ENCODE results near the gene TWF2.
A peak's percentile ranks its signal among the peaks of the same experiment; 100 is the strongest.

The TWF2 gene

DNA sequence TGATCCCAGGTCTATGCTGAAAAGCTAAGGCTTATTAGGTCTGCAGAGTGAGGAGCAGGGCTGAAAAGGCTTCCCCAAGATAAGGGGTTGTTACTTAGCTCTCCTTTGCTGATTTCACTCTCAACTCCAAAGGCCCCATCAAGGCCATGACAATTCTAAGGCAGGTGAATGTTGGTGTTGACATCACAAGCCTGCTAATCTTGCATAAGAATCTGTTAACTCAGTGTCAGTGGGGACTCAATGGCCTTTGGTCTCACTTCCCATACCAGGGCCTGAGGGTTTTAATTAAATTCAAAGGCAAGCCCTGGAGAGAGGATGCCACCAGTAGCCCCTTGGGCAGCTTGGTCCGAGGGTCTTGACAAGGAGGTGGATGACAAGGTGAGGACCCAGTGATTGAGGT is 50.4 kb downstream of the TWF2 start:
- no peak overlapping the region for H3K27ac ChIP-seq
- no peak for DNase-seq (ENCODE audit: low read depth, low spot score)

DNA sequence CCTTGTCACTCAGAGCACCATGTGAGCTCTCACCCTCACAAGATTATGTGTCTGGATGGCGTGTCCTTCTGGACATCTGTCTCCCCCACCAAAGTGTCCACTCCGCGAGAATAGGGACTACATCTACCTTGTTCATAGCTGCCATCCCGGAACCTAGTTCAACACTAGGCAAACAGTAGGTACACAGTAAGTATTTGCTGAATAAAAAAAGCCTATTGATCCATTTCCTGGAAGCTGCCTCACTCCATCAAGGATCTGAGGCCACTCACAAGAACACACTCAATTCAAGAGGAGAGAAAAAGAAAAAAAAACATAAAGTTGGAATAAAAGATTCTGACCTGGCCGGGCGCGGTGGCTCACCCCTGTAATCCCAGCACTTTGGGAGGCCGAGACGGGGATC is 52.2 kb downstream of the TWF2 start:
- DNase-seq (ENCODE audit: low read depth, low spot score) = no peak
- no peak overlapping the region for H3K27ac ChIP-seq

DNA sequence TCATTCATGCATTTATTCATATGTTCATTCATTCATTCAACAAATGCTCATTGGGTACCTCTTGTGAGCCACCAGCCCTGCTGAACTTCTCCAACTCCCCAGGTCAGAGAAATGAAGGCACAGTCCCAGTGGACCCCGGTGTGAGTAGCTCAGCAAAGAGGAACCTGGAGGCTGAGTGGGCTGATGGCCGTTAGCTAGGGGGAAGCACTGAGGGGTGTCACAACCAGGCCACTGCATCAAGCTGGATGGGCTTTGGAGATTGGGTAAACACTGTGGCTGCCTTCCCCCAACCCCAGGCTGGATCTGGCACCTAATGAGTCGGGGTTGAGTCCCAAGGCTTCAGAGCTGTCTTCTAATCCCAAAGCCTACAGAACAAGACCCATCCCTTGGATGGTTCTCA is 53.1 kb downstream of the TWF2 start:
- no peak overlapping the region for H3K27ac ChIP-seq
- DNase-seq (ENCODE audit: low read depth, low spot score) = no peak

DNA sequence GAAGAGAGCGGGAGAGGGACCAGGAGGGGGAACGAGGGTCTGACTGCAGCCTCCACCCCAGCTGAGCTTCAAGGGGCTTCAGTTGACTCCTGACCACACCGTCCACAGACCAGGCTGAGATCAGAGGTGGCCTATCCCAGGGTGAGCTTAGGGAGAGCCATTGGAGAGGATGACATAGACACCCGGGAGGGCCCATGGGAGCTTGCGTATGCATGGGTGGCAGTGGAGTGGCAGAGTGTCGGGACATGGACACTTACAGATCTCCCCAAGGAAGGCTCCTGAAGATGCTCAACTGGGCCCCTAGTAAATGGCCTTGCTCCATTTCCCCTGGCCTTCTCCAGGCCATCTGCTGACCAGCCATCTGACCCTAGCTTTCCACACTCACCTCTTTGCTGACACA is 53.6 kb downstream of the TWF2 start:
- no peak overlapping the region for H3K27ac ChIP-seq

DNA sequence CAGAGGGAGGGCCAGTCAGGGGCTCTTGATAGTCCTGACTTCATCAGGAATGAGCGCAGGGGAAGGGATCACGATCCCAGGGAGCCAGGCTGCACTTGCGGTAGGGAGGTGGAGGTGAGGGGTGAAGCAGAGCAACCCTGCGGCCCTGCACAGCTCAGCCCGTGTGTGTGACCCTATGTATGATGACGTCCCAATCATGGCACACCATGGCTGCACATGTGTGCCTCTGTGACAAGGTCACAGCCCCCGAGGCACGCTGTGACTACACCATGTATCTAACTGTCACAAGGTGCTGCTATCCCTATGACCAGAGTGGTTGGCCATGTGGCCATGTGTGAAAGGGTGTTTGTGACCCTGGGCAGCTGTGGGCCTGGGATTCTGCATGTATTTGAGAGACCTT is 54.3 kb downstream of the TWF2 start:
- H3K27ac ChIP-seq = no peak overlapping the region
- DNase-seq (ENCODE audit: low read depth, low spot score) = no peak

More for the DNA sequence above, 53.6 kb downstream of the TWF2 start:
- no peak for DNase-seq (ENCODE audit: low read depth, low spot score)

DNA sequence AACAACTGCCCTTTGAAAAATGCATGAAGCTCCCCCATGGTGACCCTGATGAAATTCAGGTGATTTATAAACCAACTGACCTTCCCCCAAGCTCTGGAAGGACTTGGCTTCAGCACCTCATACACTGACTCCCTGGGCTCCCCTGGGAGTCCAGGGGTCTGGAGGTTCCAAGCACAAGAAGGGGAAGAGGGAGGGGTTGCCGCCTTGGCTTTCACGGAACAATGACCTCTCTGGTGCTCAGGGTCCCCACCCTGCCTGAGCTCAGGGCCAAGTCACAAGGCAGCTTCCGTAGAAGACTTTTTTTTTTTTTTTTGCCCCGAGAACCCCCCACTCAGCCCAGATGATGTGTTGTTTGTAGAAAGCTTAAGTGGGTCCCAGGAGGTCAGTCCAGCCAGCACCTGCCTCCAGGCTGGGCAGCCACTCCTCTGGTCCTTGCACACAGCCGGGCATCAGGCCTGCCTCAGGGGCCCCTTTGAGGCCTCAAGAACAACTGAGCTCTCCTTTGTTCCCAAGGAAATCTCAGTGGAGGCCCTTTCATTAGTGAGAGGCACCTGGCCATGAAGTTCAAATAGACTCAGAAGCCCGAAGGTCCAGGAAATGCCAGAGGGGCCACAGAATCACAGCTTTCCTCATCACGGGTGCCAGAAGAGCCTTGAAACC is 55.0 kb downstream of the TWF2 start:
- H3K27ac ChIP-seq = no peak overlapping the region
- no peak for DNase-seq (ENCODE audit: low read depth, low spot score)

DNA sequence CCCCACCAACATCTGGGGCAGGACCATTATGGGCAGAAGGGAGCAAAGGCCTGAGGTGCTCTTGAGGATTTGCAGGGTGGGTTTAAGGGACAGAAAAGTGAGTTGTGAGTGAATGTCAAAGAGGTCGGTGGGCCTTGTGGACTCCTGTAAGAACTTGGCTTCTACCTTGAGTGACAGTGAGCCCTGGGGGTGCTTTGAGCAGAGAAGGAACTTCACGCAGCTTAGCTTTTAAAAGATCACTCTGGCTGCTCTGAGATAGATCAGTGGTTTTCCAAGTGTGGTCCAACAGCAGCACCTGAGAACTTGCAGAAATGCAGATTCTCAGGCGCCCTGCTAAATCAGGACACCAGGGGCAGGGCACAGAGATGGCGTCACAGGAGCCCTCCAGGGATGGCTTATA is 56.3 kb downstream of the TWF2 start:
- DNase-seq (ENCODE audit: low read depth, low spot score) = no peak
- H3K27ac ChIP-seq = no peak overlapping the region

DNA sequence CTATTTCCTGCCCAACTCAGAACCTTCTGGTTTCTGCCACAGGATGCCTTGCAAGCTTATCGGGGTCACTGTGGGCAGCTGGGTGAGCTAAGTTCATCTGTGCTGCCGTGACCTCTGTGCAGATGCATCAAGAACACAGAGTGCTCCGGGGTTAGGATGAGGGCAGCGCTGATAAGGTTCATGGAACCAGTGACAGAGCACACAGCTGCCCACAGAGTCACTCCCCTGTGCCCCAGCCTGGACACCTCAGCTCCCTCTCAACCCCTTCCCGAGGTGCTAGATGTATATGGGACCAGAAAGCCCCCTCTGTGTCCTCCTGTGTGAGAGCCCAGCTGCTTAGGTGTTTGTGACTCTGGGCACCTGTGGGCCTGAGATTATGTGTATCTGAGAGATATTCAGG is 56.8 kb downstream of the TWF2 start:
- no peak overlapping the region for H3K27ac ChIP-seq
- no peak for DNase-seq (ENCODE audit: low read depth, low spot score)

DNA sequence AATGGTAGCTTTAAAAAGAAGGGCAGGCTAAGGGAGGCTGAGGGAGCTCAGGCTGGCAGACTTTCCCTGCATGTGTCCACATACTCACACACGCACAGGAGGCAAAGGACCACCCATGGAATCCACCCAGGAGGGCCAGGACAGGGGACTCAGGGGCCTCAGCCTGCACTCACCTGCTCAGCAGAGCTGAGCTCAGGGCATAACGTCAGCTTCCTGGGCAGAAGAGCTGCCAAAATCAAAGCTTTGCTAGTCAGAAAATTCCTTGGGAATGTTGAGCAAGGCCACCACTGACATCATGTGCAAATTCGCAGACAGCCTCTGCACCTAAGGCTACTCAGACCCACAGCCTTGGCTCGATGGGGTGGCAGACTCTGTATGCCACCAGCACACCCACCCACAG is 57.4 kb downstream of the TWF2 start:
- DNase-seq (ENCODE audit: low read depth, low spot score) = no peak
- peak overlapping the region; percentile 12 for H3K27ac ChIP-seq

All from epithelial cell of prostate (primary cell).